HCEC 1CT (cell line): ENCODE data around the gene RGS8.
"Not testable (repeated sequence)": the region's sequence is repeated elsewhere in the genome, so short reads cannot be mapped to it uniquely, and the experiment has no call there.

Experiments
- DNase-seq: peaks from one replicate; pipeline ENCODE4 v3.0.0-alpha.2; 2017

The RGS8 gene

GRCh38 chr1:182700351-182700709, 15.9 kb upstream of the RGS8 start:
- DNase-seq: no peak

- DNase-seq: no peak
Observed at GRCh38 chr1:182699393-182700350, 15.3 kb upstream of the RGS8 start.

GRCh38 chr1:182698971-182699370, 14.6 kb upstream of the RGS8 start:
- DNase-seq: no peak

GRCh38 chr1:182693139-182693538, 8.8 kb upstream of the RGS8 start:
- not testable (repeated sequence) for DNase-seq

GRCh38 chr1:182690886-182691443, 6.6 kb upstream of the RGS8 start:
- no peak for DNase-seq

GRCh38 chr1:182688436-182689205, 4.2 kb upstream of the RGS8 start:
- DNase-seq: no peak

- DNase-seq: no peak
Observed at GRCh38 chr1:182687361-182687760, 3.0 kb upstream of the RGS8 start.

- DNase-seq: no peak
Observed at GRCh38 chr1:182686446-182686845, 2.1 kb upstream of the RGS8 start.

GRCh38 chr1:182685215-182685614, 828 bp upstream of the RGS8 start:
- no peak for DNase-seq

GRCh38 chr1:182682898-182683501, 1.4 kb downstream of the RGS8 start:
- DNase-seq: no peak

GRCh38 chr1:182682406-182682805, 2.0 kb downstream of the RGS8 start:
- DNase-seq: no peak

GRCh38 chr1:182681568-182681912, 2.8 kb downstream of the RGS8 start:
- no peak for DNase-seq

GRCh38 chr1:182680901-182681567, 3.4 kb downstream of the RGS8 start:
- no peak for DNase-seq

- DNase-seq: no peak
Observed at GRCh38 chr1:182680408-182680807, 4.0 kb downstream of the RGS8 start.

- DNase-seq: no peak
Observed at GRCh38 chr1:182679684-182680083, 4.7 kb downstream of the RGS8 start.

- DNase-seq: no peak
Observed at GRCh38 chr1:182677397-182678098, 6.8 kb downstream of the RGS8 start.

- no peak for DNase-seq
Observed at GRCh38 chr1:182676274-182676673, 8.1 kb downstream of the RGS8 start.

- no peak for DNase-seq
Observed at GRCh38 chr1:182674346-182675246, 9.8 kb downstream of the RGS8 start.

- no peak for DNase-seq
Observed at GRCh38 chr1:182672487-182672836, 11.9 kb downstream of the RGS8 start.

- DNase-seq: no peak
Observed at GRCh38 chr1:182671750-182672486, 12.5 kb downstream of the RGS8 start.
